ENCODE results near the gene RBM17.
"Not testable (repeated sequence)": the region's sequence is repeated elsewhere in the genome, so short reads cannot be mapped to it uniquely, and the experiment has no call there.

Gene RBM17

DNA sequence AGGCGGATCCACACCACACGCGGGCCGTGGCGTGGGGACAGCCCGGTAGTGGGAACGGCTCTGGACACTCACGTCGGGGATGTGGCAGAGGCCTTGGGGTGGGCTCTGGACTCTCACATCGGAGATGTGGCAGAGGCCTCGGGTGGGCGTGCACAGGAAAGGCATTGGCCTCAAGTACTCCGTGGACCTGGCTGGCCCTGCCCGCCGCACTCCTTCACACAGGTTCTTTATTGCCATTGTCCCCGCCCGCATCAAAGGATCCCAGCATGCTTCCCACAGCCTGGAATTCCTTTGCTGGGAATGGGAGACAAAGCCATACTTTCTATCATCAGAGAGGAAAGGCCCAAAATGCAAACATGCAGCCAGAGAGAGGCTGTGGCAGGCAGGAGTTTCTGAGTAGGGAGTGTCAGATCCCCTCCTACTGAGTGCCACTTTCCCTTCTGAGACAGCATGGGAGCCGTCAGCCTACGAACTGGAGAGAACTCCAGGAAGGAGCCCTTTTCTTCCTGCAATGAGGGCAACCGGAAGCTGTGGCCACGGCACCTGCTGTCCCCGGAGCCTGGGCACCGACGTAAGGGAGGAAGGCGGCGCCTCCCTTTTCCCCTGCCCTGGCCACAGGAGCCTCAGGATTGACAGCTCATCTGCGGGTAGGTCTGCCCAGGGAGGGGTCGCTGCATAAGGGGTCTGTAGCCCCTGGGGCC lies 51.5 kb downstream of the RBM17 start:
- POLR2A ChIA-PET: interaction anchor here (1.0 kb wide), 1 partner anchor 89 kb away, joined by 3 read pairs; no protein-coding TSS in a partner anchor

DNA sequence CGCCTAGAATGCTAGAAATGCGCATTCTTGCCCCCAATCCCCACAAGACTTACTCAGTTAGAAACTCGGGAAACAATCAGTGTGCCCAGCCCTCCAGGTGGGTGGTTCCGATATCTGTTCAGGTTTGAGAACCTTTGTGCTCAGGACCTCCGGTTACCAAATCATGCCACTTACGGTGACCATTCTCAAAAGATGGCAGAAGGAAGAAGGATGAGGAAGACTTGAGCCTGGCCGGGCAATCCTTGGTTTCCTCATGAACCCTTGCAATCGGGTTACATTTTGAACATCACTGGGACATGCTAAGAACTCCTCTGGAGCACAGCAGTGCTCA lies 52.1 kb downstream of the RBM17 start:
- POLR2A ChIA-PET: no interaction called here
- CTCF ChIA-PET: interaction anchor here (1.2 to 9.9 kb wide), 2 partner anchors 10 to 11 kb away, joined by 4 to 99 read pairs; no protein-coding TSS in a partner anchor
- no peak for DNase-seq (ENCODE audit: extremely low spot score)
- TF ChIP-seq, protein P1, sequence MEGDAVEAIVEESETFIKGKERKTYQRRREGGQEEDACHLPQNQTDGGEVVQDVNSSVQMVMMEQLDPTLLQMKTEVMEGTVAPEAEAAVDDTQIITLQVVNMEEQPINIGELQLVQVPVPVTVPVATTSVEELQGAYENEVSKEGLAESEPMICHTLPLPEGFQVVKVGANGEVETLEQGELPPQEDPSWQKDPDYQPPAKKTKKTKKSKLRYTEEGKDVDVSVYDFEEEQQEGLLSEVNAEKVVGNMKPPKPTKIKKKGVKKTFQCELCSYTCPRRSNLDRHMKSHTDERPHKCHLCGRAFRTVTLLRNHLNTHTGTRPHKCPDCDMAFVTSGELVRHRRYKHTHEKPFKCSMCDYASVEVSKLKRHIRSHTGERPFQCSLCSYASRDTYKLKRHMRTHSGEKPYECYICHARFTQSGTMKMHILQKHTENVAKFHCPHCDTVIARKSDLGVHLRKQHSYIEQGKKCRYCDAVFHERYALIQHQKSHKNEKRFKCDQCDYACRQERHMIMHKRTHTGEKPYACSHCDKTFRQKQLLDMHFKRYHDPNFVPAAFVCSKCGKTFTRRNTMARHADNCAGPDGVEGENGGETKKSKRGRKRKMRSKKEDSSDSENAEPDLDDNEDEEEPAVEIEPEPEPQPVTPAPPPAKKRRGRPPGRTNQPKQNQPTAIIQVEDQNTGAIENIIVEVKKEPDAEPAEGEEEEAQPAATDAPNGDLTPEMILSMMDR (IDR thresholded peaks at IDR 0.05; ENCODE audit: control extremely low read depth, extremely low read depth, low read depth, missing control alignments): no peak

More for the DNA sequence above, 51.5 kb downstream of the RBM17 start:
- no peak for DNase-seq (ENCODE audit: extremely low spot score)
- CTCF ChIA-PET: interaction anchor here (1.0 to 9.9 kb wide), 6 partner anchors 9 to 261 kb away, joined by 3 to 99 read pairs (median 6); partner anchors contain the start of gene PFKFB3
- TF ChIP-seq, protein P1 (IDR thresholded peaks at IDR 0.05; ENCODE audit: control extremely low read depth, extremely low read depth, low read depth, missing control alignments): no peak

DNA sequence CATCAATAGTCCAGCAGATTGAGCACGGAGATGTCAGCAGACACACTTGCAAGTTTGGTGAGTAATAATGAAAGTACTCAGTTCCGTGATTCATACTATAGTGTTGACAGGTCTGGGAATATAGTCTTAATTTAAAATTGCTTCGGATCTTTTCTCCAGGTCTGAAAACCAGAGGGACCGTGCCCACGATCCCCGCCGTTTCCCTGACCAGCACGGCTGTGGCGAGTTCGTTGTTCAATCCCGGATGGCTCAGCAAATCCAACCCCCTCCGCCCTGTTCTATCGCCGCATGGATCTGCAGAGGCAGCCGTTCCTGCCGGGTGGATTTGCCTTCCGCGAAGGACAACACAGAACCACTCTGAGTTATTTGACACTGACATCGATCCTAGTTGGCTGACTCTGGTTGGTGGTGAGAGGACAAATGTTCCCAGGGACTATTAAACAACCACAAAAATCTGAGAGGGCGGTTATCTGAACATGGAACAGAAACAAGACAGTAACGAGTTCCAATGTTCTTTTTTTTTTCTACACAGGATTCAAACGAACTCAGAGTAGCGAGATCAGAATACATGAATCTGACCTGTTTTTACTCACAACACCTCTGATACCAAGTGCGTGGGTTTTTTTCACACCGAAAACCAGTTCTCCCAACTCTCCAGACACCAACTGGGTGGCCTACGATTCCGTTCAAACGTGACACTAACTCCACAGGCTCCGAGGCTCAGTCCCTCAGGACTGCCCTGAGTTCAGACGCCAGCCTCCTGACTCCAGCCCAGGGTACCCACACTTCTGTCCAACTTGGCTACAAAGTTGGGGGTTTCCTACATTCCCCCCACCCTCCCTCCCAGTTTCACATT lies 52.7 kb downstream of the RBM17 start:
- ChIA-PET CTCF (interaction anchor here (1.2 to 9.9 kb wide), 2 partner anchors 10 to 11 kb away, joined by 4 to 99 read pairs; no protein-coding TSS in a partner anchor), POLR2A (no interaction called here)
- DNase-seq (ENCODE audit: extremely low spot score): peak; percentile 78
- TF ChIP-seq, protein P1 (IDR thresholded peaks at IDR 0.05; ENCODE audit: control extremely low read depth, extremely low read depth, low read depth, missing control alignments): no peak

DNA sequence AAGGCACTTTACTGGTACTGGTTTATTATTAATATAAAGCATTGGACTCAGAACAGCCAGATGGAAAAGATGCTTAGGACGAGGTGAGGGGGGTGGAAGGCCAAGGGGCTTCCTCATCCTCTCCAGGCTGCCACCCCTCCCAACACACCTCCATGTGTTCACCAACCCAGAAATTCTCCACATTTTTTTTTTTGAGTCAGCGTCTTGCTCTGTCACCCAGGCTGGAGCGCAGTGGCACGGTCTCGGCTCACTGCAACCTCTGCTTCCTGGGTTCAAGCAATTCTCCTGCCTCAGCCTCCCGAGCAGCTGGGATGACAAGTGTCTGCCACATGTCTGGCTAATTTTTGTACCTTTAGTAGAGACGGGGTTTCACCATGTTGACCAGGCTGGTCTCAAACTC lies 53.4 kb downstream of the RBM17 start:
- POLR2A ChIA-PET; DNase-seq (ENCODE audit: extremely low spot score): not testable (repeated sequence)
- CTCF ChIA-PET: interaction anchor here (3.0 kb wide), 1 partner anchor 20 kb away, joined by 10 read pairs; no protein-coding TSS in a partner anchor

DNA sequence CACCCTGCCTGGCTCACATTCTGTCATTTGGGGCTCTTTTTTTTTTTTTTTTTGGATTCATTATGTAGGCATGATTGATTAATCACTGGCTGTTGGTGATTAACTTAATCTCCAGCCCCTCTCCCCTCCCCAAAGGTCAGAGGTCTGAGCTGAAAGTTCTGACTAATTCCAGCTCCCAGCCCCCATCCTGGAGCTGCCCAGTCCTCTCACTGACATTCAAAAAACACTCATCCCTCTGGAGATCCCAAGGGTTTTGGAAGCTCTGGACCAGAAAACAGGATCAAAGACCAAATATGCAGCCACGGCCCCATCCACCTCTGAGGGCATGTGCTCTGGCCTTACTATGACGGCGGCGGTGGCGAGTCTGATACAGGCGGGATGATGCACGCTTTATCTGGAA lies 53.8 kb downstream of the RBM17 start:
- CTCF ChIA-PET: interaction anchor here (0.8 to 3.0 kb wide), 4 partner anchors 9 to 60 kb away, joined by 3 to 10 read pairs (median 4); partner anchors contain the start of gene PFKFB3
- POLR2A ChIA-PET: interaction anchor here (0.7 kb wide), 1 partner anchor 60 kb away, joined by 8 read pairs; the partner anchor contains the start of gene PFKFB3
- TF ChIP-seq, protein P1 (IDR thresholded peaks at IDR 0.05; ENCODE audit: control extremely low read depth, extremely low read depth, low read depth, missing control alignments): no peak
- DNase-seq (ENCODE audit: extremely low spot score): no peak

DNA sequence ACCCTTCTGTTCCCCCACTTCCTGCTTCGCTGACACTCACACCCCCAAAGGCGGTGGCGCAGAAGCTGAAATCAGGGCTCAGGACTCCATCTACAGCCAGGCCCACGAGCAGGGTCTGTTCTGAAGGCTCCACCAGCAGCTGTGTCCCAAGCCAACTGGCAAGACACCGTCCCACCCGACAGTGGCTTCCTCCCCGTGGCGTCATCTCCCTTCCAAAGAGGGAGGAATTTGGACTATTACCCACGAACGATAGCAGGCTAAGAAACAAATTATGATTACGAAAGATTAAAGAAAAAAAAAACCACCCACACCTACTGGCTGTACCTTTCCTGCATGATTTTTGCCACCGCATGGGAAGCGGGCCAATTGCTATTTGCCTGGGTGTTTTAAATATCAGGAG lies 54.3 kb downstream of the RBM17 start:
- no peak for DNase-seq (ENCODE audit: extremely low spot score)
- TF ChIP-seq, protein P1 (IDR thresholded peaks at IDR 0.05; ENCODE audit: control extremely low read depth, extremely low read depth, low read depth, missing control alignments): no peak
- ChIA-PET CTCF (interaction anchor here (0.8 to 3.0 kb wide), 4 partner anchors 9 to 59 kb away, joined by 3 to 10 read pairs (median 4); partner anchors contain the start of gene PFKFB3), POLR2A (interaction anchor here (0.7 kb wide), 1 partner anchor 60 kb away, joined by 8 read pairs; the partner anchor contains the start of gene PFKFB3)
